ENCODE measurements around the gene NPIPB6. TPM values are rescaled to one million over a fixed set of nuclear protein-coding genes. Genes with fewer than 3 reads are reported as not detected.

NPIPB6 gene
- total RNA-seq, 1 donor from 2014 or later: 5.7 TPM

DNA sequence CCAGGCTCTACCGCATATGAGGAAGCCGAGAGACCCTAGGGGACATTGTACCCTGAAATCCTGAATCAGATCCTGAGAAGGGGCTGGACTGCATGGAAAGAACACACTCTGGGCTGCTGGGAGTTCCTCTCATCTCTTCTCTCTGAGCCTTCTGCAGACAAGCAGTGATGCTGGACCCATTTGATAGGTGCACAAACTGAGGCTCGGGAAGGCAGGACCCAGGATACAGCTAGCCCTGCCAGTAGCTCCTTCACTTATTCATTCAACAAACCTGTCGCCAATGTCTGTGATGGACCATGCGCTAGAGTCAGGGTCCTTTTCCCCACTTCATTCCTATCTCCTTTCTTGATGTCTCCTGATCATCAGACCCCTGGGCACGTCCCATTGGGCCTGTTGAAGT is 69.1 kb downstream of the NPIPB6 start:
- peaks cover 4% of the 10 kb centered on the region for H3K36me3 Mint-ChIP-seq (ENCODE audit: insufficient read depth)
- peaks cover 37% of the 10 kb centered on the region for H3K4me1 Mint-ChIP-seq (ENCODE audit: low read depth)
- no peaks in the 10 kb centered on the region for H3K9me3 Mint-ChIP-seq (ENCODE audit: low read depth)
- H3K27me3 Mint-ChIP-seq: no peaks in the 10 kb centered on the region
- peak overlapping the region; percentile 92 for H3K27ac Mint-ChIP-seq
- no peak for DNase-seq (ENCODE audit: low spot score, unreplicated experiment)
- TF ChIP-seq, protein P1, sequence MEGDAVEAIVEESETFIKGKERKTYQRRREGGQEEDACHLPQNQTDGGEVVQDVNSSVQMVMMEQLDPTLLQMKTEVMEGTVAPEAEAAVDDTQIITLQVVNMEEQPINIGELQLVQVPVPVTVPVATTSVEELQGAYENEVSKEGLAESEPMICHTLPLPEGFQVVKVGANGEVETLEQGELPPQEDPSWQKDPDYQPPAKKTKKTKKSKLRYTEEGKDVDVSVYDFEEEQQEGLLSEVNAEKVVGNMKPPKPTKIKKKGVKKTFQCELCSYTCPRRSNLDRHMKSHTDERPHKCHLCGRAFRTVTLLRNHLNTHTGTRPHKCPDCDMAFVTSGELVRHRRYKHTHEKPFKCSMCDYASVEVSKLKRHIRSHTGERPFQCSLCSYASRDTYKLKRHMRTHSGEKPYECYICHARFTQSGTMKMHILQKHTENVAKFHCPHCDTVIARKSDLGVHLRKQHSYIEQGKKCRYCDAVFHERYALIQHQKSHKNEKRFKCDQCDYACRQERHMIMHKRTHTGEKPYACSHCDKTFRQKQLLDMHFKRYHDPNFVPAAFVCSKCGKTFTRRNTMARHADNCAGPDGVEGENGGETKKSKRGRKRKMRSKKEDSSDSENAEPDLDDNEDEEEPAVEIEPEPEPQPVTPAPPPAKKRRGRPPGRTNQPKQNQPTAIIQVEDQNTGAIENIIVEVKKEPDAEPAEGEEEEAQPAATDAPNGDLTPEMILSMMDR (IDR thresholded peaks at IDR 0.05; ENCODE audit: unreplicated experiment): no peak
- peak overlapping the region; percentile 94 for H3K4me3 Mint-ChIP-seq (ENCODE audit: low read depth)

DNA sequence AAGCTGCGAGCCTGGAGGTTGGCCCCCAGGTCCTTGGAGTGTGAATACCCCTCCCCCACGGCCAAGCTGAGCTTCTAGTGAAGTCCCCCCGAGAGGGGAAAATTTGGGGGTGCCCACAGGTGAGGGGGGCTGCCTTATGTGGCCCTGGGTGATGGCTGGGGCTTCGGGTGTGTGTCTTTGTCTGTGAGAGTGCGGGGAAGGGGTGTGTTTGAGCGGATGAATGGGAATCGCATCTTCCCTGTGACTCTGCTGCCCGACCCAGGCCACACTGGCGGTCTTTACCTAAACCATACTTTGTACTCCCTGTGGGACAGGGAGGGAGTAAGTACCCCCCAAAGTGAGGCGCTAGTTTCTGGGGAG is 69.7 kb downstream of the NPIPB6 start:
- H3K9me3 Mint-ChIP-seq (ENCODE audit: low read depth): no peaks in the 10 kb centered on the region
- H3K27ac Mint-ChIP-seq: peak overlapping the region; percentile 92
- no peaks in the 10 kb centered on the region for H3K27me3 Mint-ChIP-seq

DNA sequence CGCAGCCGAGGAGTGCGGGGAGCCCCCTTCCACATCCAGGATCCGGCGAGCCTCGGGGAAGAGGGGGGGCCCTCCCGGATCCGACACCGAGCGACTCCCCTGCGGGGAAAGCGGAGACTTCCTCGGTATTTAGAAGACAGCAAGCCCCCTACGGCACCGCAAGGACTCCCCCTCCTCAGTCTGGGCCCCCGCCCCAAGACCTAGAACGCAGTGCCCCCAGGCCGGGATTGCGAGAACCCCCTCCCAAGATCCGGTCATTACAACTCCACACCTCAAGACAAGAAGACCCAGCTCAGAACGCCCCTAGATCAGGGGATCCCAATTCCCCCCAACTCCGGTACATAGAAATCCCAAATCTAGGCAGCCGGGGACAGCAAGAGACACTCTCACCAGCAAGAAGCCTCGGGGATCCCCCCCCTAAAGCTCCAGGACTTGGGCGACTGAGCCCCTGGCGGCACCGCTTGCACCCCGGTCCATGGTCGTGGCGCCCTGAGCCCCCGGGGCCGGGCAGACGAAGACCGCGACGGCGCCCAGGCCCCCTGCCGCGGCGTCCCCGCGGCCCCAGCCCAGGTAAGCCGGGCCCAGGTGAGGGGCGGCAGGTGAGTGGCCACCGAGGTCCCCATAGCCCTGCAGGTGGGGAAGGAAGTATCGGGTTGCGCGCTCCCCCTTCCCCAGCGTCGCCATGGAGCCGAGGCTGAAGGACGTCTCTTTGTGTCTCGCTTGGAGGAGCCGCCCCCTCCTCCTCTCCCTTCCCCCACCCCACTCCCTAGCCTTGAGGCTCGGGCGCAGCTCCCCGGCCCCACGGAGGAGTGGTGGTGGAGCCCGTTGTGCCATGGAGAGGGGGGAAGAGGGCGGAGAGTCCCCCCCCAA is 70.3 kb downstream of the NPIPB6 start:
- peak overlapping the region; percentile 95 for H3K27ac Mint-ChIP-seq
- DNase-seq (ENCODE audit: low spot score, unreplicated experiment): peak; percentile 65
- TF ChIP-seq, protein P1 (IDR thresholded peaks at IDR 0.05; ENCODE audit: unreplicated experiment): no peak

More for the DNA sequence above, 69.7 kb downstream of the NPIPB6 start:
- H3K4me3 Mint-ChIP-seq (ENCODE audit: low read depth): peak overlapping the region; percentile 94
- peaks cover 4% of the 10 kb centered on the region for H3K36me3 Mint-ChIP-seq (ENCODE audit: insufficient read depth)
- DNase-seq (ENCODE audit: low spot score, unreplicated experiment): no peak
- TF ChIP-seq, protein P1 (IDR thresholded peaks at IDR 0.05; ENCODE audit: unreplicated experiment): no peak
- H3K4me1 Mint-ChIP-seq (ENCODE audit: low read depth): peaks cover 40% of the 10 kb centered on the region

More for the DNA sequence above, 70.3 kb downstream of the NPIPB6 start:
- peaks cover 4% of the 10 kb centered on the region for H3K36me3 Mint-ChIP-seq (ENCODE audit: insufficient read depth)
- no peaks in the 10 kb centered on the region for H3K9me3 Mint-ChIP-seq (ENCODE audit: low read depth)
- peaks cover 34% of the 10 kb centered on the region for H3K4me1 Mint-ChIP-seq (ENCODE audit: low read depth)
- no peaks in the 10 kb centered on the region for H3K27me3 Mint-ChIP-seq
- peak overlapping the region; percentile 94 for H3K4me3 Mint-ChIP-seq (ENCODE audit: low read depth)

Small RNA genes within 50 kb of the gene (microRNA-seq; reads per million reads assigned to microRNA genes)
- gene MIR6862-1 (ENCODE audit: borderline number of aligned reads, unreplicated experiment): not detected

Other genes starting within 250 kb of the NPIPB6 start
- gene XPO6, start 151.5 kb downstream of the NPIPB6 start, total RNA-seq: 82.9 and 87.5 TPM in 2 replicates
- gene SBK1, start 71.0 kb downstream of the NPIPB6 start, total RNA-seq: 89.4 and 91.2 TPM in 2 replicates
- 74.0 and 106 TPM in 2 replicates for gene EIF3CL, start 40.3 kb upstream of the NPIPB6 start, total RNA-seq
- gene NPIPB7, start 108.8 kb upstream of the NPIPB6 start, total RNA-seq: 0.60 TPM in 1 of 2 replicates, not detected in the other
- 43.9 and 45.4 TPM in 2 replicates for gene CLN3, start 128.6 kb upstream of the NPIPB6 start, total RNA-seq
- 0.20 and 0.22 TPM in 2 replicates for gene APOBR, start 131.1 kb upstream of the NPIPB6 start, total RNA-seq
- not detected in 2 replicates for gene IL27, start 143.3 kb upstream of the NPIPB6 start, total RNA-seq
- gene NUPR1, start 175.5 kb upstream of the NPIPB6 start, total RNA-seq: not detected in 2 replicates
- gene SGF29, start 190.4 kb upstream of the NPIPB6 start, total RNA-seq: 34.7 and 37.6 TPM in 2 replicates
- gene SULT1A2, start 233.5 kb upstream of the NPIPB6 start, total RNA-seq: 3.2 and 3.9 TPM in 2 replicates
- 19.8 and 20.9 TPM in 2 replicates for gene SULT1A1, start 246.5 kb upstream of the NPIPB6 start, total RNA-seq